Activated B cell treated with CpG ODN at 0.5 μM for 24 hours (primary cell): ENCODE data around the gene SELENOV. TPM values are rescaled to one million over a fixed set of nuclear protein-coding genes. Genes with fewer than 3 reads are reported as not detected.

Source experiments
- ATAC-seq: fragments of 200-7000 bp; cut with Tn5 transposase; one replicate; pipeline ENCODE4 v1.10.0; 2021; ENCODE audit warnings: low read depth, mild to moderate bottlenecking, moderate library complexity
- CTCF ChIA-PET: fragments of 350-600 bp; sonication (Branson Sonifier 250); formaldehyde crosslinking; loops from one replicate; lab custom pipeline; 2021; ENCODE audit warnings: antibody characterized with exemption; lab: Charles Lee
- POLR2A ChIA-PET: fragments of 350-600 bp; sonication (Branson Sonifier 250); formaldehyde crosslinking; loops from one replicate; lab custom pipeline; 2021; ENCODE audit warnings: antibody characterized with exemption; lab: Charles Lee
- DNase-seq: peaks from one replicate; pipeline ENCODE4 v3.0.0; 2022
- H3K27ac Mint-ChIP-seq: one replicate; pipeline ENCODE4 v1.8.0; 2020; ENCODE audit warnings: mixed read lengths
- H3K27me3 Mint-ChIP-seq: one replicate; pipeline ENCODE4 v1.8.0; 2021; ENCODE audit warnings: mixed read lengths
- H3K36me3 Mint-ChIP-seq: one replicate; pipeline ENCODE4 v1.8.0; 2021; ENCODE audit warnings: low read depth, mixed read lengths
- H3K4me1 Mint-ChIP-seq: one replicate; pipeline ENCODE4 v1.8.0; 2021; ENCODE audit warnings: mixed read lengths
- H3K4me3 Mint-ChIP-seq: one replicate; pipeline ENCODE4 v1.8.0; 2020; ENCODE audit warnings: mild to moderate bottlenecking, mixed read lengths
- H3K9me3 Mint-ChIP-seq: one replicate; pipeline ENCODE4 v1.8.0; 2020; ENCODE audit warnings: mixed read lengths
- intact Hi-C: fragments of 100-400 bp; cut with micrococcal nuclease; formaldehyde crosslinking; loops from one replicate; pipeline ENCODE4 v1.15.1; 2024
- total RNA-seq: library from RNA; stranded (reverse); gene quantifications from 2 replicates; pipeline ENCODE4 v1.2.3, GENCODE V29; 2022
- TF ChIP-seq, protein P1 (sequence below): fragments of 200-600 bp; IDR thresholded peaks from one replicate; pipeline ENCODE4 v1.8.0; 2022; ENCODE audit warnings: antibody characterized with exemption, mild to moderate bottlenecking

SELENOV gene
- total RNA-seq, 1 donor from 2014 or later = not detected

DNA sequence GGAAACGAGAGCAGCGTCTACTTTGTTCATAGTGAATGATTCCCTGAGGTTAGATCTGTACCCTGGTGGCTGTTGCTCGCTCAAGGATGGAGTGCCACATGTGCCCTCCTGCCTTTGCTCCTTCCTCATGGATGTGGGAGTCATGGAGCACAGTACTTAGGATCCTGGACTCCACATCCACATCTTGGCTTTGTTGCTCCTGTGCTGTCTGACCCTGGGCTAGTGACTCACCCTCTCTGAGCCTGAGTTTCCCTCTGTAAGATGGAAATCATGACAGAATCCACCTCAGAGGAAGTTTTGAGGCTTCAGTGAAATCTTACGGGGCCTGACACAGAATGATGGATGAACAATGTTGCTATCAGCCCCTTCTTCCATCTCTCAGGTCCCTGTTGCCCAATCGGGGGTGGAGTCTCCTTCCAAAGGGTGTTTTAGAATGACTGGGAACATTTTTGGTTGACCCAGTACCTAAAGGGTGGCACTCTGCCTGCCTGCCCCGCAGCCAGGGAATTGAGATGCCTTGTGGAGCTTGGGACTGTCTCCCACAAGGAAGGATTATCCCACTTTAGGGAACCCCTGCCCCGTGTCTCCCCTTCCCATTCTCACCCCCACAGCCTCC, 44.1 kb upstream of the SELENOV start:
- peaks cover 89% of the 10 kb centered on the region for H3K36me3 Mint-ChIP-seq
- ChIA-PET CTCF (interaction anchor here (1.2 kb wide), 1 partner anchor 32 kb away, joined by 3 read pairs; no protein-coding TSS in a partner anchor), POLR2A (no interaction called here)
- DNase-seq (no peak), ATAC-seq (no peak)
- no peak overlapping the region for H3K4me3 Mint-ChIP-seq
- H3K27me3 Mint-ChIP-seq = no peaks in the 10 kb centered on the region
- intact Hi-C loops = no loop called here
- TF ChIP-seq, protein P1, sequence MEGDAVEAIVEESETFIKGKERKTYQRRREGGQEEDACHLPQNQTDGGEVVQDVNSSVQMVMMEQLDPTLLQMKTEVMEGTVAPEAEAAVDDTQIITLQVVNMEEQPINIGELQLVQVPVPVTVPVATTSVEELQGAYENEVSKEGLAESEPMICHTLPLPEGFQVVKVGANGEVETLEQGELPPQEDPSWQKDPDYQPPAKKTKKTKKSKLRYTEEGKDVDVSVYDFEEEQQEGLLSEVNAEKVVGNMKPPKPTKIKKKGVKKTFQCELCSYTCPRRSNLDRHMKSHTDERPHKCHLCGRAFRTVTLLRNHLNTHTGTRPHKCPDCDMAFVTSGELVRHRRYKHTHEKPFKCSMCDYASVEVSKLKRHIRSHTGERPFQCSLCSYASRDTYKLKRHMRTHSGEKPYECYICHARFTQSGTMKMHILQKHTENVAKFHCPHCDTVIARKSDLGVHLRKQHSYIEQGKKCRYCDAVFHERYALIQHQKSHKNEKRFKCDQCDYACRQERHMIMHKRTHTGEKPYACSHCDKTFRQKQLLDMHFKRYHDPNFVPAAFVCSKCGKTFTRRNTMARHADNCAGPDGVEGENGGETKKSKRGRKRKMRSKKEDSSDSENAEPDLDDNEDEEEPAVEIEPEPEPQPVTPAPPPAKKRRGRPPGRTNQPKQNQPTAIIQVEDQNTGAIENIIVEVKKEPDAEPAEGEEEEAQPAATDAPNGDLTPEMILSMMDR = no peak
- no peaks in the 10 kb centered on the region for H3K4me1 Mint-ChIP-seq
- peak overlapping the region; percentile 46 for H3K27ac Mint-ChIP-seq
- no peaks in the 10 kb centered on the region for H3K9me3 Mint-ChIP-seq

- Mint-ChIP-seq H3K4me3 (no peak overlapping the region), H3K4me1 (no peaks in the 10 kb centered on the region), H3K27ac (no peak overlapping the region), H3K36me3 (peaks cover 90% of the 10 kb centered on the region), H3K27me3 (no peaks in the 10 kb centered on the region), H3K9me3 (no peaks in the 10 kb centered on the region)
- TF ChIP-seq, protein P1 = no peak
- DNase-seq (no peak), ATAC-seq (no peak)
- ChIA-PET POLR2A (no interaction called here), CTCF (interaction anchor here (1.2 kb wide), 1 partner anchor 31 kb away, joined by 3 read pairs; no protein-coding TSS in a partner anchor)
- intact Hi-C loops = no loop called here
Observed at GRCh38 chr19:39471756-39472536, 43.0 kb upstream of the SELENOV start.

DNA sequence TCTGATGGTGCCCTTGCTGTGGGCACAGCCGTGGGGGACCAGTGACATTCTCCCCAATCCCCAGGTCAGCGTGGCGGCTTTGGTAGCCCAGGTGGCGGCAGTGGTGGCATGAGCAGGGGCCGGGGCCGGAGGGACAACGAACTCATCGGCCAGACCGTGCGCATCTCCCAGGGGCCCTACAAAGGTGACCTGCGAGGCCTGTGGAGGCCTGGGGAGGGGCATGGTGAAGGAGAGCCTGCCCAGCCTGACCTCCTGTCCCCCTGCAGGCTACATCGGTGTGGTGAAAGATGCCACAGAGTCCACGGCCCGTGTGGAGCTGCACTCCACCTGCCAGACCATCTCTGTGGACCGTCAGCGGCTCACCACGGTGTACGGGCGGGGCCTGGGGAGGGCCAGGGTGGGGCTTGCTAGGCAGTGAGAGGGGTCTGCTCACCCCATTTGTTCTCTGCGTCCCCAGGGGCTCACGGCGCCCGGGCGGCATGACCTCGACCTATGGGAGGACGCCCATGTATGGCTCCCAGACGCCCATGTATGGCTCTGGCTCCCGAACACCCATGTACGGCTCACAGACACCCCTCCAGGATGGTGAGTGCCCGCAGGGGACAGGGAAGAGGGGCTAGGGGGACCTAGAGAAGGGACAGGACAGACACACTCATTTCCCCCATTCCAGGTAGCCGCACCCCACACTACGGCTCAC, 42.0 kb upstream of the SELENOV start:
- CTCF ChIA-PET = no interaction called here
- DNase-seq (no peak), ATAC-seq (no peak)
- no peak overlapping the region for H3K27ac Mint-ChIP-seq
- no peaks in the 10 kb centered on the region for H3K9me3 Mint-ChIP-seq
- TF ChIP-seq, protein P1 = no peak
- POLR2A ChIA-PET = no interaction called here
- peaks cover 88% of the 10 kb centered on the region for H3K36me3 Mint-ChIP-seq
- no peaks in the 10 kb centered on the region for H3K4me1 Mint-ChIP-seq
- H3K27me3 Mint-ChIP-seq = no peaks in the 10 kb centered on the region
- H3K4me3 Mint-ChIP-seq = no peak overlapping the region
- intact Hi-C loops = no loop called here

- Mint-ChIP-seq H3K27me3 (no peaks in the 10 kb centered on the region), H3K27ac (no peak overlapping the region), H3K36me3 (peaks cover 82% of the 10 kb centered on the region), H3K4me3 (no peak overlapping the region), H3K4me1 (no peaks in the 10 kb centered on the region), H3K9me3 (no peaks in the 10 kb centered on the region)
- intact Hi-C loops = no loop called here
- POLR2A ChIA-PET = interaction anchor here (0.9 kb wide), 1 partner anchor 59 kb away, joined by 3 read pairs; the partner anchor contains the start of gene EID2B
- CTCF ChIA-PET = interaction anchor here (0.6 to 1.7 kb wide), 9 partner anchors 8 to 213 kb away, joined by 3 to 17 read pairs (median 3); partner anchors contain the start of gene EID2B
- TF ChIP-seq, protein P1 = no peak
- DNase-seq (no peak), ATAC-seq (no peak)
Observed at GRCh38 chr19:39473443-39473960, 41.4 kb upstream of the SELENOV start.
